Muscle of arm (tissue), 14 donors: ENCODE data around the gene HOXD9. TPM values are rescaled to one million over a fixed set of nuclear protein-coding genes. Genes with fewer than 3 reads are reported as not detected.

Source experiments
- DNase-seq: peaks from one replicate; pipeline ENCODE4 v3.0.0-alpha.2; 2013
- long read RNA-seq, 11 donors: transcript quantifications; one replicate each; lab custom pipeline, GENCODE V29; 2026
- polyA plus RNA-seq, 12 donors: library from polyadenylated mRNA; unstranded; fragments of 120-200 nt; gene quantifications; one replicate each; pipeline ENCODE4 v1.2.1, GENCODE V29; 2013; ENCODE audit not compliant: insufficient read length in 12 of 12

The HOXD9 gene
- 10 to 100 TPM in 1 of 12 donors, 1 to 10 TPM in 10, not detected in 1; 3.5 to 12.5 (median 6.0) TPM for polyA plus RNA-seq
- long read RNA-seq, donor 1, partial matches to known transcripts = 23 of 27 reads
- long read RNA-seq, donor 1, other reads (novel, unspliced or antisense) = 0 of 27 reads
- long read RNA-seq, donor 2, partial matches to known transcripts = 0 of 1 reads
- long read RNA-seq, donor 2, other reads (novel, unspliced or antisense) = 0 of 1 reads
- long read RNA-seq, donor 3, partial matches to known transcripts = 0 of 3 reads
- long read RNA-seq, donor 3, other reads (novel, unspliced or antisense) = 0 of 3 reads
- long read RNA-seq, donor 4, partial matches to known transcripts = 0 of 4 reads
- long read RNA-seq, donor 4, other reads (novel, unspliced or antisense) = 0 of 4 reads
- long read RNA-seq, donor 5, partial matches to known transcripts = 0 of 4 reads
- long read RNA-seq, donor 5, other reads (novel, unspliced or antisense) = 0 of 4 reads
- long read RNA-seq, donor 6, partial matches to known transcripts = 0 of 1 reads
- long read RNA-seq, donor 6, other reads (novel, unspliced or antisense) = 0 of 1 reads
- long read RNA-seq, donor 7, partial matches to known transcripts = 0 of 1 reads
- long read RNA-seq, donor 7, other reads (novel, unspliced or antisense) = 0 of 1 reads
- long read RNA-seq, donor 8, partial matches to known transcripts = 0 of 4 reads
- long read RNA-seq, donor 8, other reads (novel, unspliced or antisense) = 0 of 4 reads
- long read RNA-seq, donor 9, partial matches to known transcripts = 0 of 3 reads
- long read RNA-seq, donor 9, other reads (novel, unspliced or antisense) = 0 of 3 reads
- long read RNA-seq, donor 10, partial matches to known transcripts = 0 of 4 reads
- long read RNA-seq, donor 10, other reads (novel, unspliced or antisense) = 0 of 4 reads
- long read RNA-seq, donor 11, transcript HOXD9-201 (2 exons, 1,870 nt) = major isoform, 7 of 16 reads
- long read RNA-seq, donor 11, partial matches to known transcripts = 9 of 16 reads
- long read RNA-seq, donor 11, other reads (novel, unspliced or antisense) = 0 of 16 reads

DNA sequence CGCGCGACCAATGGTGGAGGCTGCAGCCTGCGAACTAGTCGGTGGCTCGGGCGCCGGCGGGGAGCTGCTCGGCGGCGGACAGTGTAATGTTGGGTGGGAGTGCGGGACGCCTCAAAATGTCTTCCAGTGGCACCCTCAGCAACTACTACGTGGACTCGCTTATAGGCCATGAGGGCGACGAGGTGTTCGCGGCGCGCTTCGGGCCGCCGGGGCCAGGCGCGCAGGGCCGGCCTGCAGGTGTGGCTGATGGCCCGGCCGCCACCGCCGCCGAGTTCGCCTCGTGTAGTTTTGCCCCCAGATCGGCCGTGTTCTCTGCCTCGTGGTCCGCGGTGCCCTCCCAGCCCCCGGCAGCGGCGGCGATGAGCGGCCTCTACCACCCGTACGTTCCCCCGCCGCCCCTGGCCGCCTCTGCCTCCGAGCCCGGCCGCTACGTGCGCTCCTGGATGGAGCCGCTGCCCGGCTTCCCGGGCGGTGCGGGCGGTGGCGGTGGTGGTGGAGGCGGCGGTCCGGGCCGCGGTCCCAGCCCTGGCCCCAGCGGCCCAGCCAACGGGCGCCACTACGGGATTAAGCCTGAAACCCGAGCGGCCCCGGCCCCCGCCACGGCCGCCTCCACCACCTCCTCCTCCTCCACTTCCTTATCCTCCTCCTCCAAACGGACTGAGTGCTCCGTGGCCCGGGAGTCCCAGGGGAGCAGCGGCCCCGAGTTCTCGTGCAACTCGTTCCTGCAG, at the start of gene HOXD9:
TSS of gene HOXD9 (plus strand) at position 37 of the 728 bp plus-strand sequence. CDS start at position 87, 50 bp downstream.
- DNase-seq = peak; percentile 84

DNA sequence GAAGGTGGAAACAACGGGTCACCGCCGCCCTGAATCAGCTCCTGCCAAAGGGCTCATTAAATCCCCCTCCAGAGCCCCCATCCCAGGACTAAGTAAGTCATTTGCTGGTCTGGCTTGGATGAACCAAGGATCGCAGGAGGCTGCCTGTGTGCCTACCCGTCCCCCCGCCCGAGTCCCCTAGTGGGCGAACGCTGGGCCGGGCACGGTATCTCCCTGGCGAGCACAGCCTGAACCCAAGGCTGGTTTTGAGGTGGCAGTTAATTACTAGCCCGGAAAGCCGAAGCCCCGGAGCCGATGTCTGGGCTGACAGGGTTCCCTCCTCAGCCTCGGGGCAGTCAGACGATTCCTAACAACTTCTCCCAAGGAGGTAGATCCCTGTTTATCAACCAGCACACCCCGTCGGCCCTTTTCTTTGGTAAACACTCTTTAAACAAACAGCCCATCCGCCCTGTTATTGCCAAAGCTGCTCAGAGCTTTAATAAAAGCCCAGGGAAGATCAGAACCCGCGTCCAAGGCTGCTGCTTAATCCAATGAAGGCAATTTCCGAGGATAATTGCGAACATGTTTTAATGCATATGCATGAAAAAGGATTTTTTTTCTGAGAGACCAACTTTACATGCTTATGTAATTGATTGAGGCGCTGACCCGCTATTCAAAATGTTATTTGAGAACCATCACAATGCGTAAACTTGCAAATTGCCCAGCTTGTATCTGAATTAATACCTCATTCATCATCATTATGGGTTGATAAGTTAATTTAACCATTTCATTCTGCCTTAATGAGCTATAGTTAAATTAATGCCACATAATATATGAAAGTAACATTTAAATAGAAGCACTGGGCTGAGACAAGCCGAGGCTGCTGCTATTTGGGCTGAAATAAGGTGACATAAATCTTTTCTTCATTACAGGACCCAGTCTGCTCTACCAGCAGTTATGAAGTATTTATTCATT, 49.3 kb upstream of the HOXD9 start:
- DNase-seq = no peak

DNA sequence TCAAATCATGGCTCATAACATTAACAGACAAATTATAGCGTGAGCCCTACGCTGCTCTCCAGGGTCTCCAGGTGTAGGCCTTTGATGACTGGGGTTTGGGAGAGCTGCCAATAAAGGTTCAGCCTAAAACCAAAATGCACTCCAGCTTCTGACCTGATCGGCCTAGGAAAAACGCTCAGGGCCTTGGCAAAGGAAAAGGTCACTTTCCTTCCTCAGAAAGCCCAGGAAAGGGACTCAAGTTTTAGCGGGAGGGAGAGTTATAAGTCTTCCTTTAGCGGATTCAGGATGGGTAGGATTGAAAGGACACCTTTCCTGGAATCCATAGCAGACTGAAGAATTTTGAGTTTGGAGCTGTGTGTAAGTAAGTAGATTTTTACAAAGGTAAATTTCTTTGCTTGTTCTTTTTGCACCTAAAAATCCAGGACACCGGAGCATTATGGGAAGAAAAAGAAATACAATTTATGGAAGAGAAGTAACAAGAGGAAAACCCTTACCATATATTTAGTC, 47.5 kb upstream of the HOXD9 start:
- DNase-seq = no peak

DNA sequence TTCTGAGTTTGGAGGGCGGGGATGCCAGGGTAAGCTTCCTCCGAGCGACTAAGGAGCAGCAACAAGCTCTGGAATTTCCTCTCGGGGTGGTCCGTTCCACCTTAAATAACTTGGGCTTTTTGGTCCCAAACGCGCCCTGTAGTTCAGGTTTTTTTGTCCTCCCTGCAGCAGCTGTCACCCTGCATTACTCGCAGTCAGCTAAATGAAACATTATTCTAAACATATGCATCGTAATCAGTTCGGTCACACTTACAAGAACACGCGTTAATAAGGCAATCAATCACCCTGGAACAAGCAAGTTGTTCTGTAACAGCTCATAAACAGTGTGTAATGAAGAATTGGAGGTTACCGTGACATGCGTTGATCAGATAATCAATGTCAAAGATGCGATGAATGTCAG, 47.0 kb upstream of the HOXD9 start:
- DNase-seq = peak; percentile 10

DNA sequence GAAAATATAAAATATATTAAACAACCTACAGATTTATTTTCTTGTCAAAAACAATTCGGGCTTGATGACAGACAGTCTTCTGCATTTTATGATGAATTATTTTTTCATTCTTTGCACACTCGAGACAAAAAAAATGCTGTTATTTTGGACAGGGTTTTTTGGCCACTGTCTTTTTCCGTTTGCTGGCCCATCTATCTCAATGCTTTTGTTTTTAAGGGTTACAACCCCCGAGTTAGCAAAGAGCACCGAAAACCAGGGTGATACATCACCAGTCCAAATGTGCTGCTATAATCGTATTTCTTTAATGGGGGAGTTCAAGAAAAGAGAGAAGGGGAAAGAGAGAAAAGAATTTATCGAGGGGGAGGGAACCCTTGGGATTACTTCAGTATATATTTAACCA, 46.5 kb upstream of the HOXD9 start:
- DNase-seq = peak; percentile 3

DNA sequence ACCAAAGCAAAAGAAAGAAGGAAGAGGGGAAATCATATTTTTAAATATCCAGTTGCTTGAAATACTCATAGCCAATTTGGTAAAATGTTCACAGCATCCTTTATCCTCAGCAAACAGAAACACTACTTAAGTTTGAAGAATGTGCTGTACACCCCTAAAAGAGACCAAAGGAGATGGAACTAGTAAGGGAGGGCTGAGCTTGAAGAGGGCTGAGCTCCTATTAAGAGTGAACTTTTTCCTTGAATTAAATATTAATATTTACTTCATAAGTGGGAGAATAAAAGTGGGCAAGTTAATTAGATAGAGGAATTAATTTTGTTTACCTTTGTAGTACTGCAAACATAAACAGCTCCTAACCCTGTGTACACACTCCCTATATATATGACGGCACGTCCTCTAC, 45.7 kb upstream of the HOXD9 start:
- DNase-seq = no peak

DNA sequence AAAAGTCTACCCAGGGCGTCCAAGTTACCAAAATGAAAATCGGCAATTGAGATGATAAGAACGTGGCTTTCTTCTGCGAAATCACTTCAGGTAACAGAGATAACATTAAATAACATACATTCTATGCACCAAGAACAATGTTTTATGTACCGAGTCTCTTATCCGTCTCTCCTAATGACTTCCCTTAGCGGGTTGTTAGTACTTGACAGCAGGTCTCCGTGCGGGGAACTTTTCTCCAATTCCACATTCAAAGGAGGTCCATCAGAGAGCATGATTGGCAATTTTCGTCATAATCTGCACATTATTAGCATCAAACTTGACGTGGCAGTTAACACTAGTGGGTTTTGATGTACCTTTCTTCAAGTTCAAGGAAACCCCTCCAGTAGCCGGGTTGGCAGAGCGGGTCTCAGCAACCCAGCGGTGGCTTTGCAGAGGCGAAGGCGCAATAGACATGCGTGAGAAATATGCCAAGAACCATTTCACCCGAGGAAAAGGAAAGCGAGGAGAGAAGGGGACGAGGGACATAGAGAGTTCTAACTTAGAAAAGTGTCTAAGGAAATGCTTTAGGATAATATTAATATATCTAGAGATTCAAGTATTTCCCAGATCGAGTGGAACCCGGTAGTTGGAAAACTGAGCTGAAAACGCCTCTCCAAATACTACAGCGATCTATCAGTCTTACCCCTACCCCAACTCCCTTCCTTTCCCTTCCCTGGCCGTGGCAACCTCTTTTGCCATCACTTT, 43.8 kb upstream of the HOXD9 start:
- no peak for DNase-seq

DNA sequence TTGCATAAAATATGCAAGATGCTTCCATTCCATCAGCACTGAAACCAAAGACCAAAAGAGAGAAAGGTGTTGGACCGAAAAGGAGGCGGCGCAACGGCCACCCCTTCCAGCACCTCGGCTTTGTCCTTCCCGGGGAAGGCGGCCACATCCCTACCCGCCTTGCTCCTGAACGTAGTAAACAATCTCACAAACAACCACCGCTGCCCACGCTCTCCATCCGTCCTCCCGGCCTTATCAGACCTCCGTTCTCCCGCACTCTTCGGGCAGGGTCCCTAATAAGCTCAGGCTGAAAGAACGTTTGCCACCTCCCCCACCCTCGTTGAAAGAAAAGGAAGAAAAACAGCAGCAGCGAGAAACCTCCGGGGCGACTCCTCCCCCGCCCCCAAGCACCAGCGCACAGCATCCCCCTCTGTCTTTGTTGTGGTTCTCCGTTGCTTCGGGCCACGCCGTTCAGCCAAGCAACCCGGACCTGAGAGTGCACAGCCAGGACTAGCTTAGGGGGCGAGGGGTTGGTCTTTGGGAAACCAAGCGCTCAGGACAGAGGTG, 43.2 kb upstream of the HOXD9 start:
- no peak for DNase-seq

DNA sequence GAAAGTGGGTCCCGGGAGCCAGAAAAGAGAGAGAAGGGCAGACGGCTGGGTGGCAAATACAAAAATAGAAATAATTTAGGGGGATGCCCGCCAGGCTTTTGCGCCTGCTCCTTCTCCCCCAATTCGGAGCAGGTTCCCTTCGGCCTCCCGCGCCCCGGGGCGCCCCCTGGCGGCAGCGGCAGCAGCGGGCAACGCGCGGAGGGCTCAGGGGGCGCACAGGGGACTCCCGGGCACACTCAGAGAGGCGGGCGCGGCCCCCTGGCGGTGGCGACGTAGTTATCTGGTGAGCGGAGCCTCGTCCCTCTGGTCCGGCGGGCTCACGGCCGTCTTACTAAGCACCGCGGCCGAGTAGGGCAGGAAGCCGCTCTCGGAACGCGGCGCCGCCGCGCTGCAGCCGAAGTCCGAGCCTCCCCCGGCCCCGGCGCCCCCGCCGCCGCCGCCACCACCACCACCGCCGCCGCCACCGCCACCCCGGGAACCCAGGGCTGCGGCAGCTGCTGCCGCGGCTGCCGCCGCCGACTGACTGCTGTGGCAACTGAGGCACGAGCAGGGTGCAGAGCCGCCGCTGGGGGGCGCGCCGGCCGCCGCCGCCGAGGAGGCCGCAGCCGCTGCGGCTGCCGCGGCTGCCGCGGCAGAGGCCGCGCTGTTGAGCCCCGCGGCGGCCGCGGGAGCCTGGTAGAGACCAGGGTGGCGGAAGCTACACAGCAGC, 42.5 kb upstream of the HOXD9 start:
- DNase-seq = no peak

DNA sequence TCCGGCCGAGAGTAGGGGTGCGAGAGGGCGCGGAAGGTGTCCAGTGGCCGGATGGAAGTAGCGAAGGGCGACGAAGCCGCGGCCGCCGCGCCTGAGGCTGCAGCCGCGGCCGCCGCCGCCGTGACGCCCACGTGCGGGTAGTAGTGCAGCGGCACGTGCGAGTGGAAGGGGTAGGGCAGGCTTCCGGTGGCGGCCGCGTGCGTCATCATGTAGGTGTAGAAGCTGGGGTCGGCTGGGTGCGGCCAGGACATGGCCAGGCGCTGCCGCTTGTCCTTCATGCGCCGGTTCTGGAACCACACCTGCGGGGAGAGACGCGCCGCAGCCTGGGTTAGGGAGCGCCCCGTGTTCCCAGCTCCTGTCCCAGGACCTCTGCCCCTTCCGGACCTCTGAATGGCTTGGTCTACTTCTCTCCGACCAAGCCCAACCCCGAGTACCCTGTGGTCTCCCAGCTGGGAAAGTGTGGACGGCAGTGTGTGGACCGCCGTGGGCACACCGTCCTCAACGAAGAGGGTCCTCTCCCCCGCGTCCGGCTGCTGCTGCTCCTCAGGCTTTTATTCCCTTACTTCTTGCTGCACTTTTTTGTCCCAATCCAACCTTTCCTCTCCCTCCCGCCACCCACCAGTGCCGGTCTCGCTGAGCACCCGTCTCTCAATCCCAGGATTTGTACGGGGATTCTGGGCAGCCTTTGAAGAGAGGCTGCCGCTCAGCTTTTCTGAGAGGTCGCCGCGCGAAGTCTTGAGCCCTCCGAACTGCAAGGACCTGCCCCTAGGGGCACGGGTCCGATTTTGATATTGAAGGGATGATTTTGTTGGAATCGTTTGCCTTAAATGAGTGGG, 41.8 kb upstream of the HOXD9 start:
- DNase-seq = no peak

DNA sequence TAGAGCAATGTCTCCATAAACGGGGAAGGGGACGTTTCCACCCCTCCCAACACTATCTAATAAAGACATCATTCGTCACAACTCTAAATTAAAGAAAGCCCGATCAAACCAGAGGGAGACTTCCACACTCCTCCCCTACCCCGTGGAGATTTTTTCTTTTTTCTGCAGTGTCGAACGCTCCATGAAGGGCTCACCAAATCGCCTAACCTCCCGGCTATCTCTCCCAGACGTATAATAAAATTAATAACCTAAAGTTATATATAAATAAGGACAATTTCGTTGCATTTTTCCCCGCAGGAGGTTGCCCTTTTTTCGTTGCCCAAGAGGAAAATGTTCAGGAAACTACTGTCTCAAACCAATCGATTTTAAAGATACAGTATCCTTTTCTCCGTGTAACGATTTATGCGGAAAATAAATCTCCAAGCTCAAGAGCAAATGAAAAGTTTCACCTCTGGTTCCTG, 41.1 kb upstream of the HOXD9 start:
- DNase-seq = no peak

DNA sequence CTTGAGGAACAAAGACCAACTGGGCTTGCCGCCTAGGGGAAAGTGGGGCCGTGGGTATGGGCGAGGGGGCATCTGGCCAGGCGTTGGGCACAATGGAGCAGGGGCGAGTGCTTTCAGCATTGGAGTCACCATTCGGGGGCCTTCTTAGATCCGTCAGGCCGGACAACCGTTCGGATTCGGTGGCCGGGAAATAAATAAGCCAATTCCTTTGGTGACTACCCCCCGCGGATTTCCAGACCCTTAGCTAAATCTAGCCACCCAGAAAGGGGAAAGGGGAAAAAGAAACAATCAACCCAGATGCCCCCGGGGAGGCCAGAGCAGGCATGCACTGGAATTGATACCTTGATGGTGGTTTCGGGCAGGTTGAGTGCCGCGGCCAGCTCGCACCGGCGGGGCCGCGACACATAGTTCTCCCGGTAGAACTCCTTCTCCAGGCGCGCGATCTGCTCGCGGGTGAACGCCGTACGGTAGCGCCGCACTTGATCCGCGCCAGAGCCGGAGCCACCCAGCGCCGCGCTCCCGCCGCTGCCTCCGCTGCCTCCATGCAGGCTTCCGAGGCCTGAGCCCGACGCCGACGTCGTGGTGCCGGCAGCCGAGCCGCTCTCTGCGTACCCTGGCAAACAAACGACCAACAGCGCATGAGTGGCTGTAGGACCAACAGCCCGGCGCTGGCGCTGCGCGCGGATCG, 40.5 kb upstream of the HOXD9 start:
- no peak for DNase-seq

DNA sequence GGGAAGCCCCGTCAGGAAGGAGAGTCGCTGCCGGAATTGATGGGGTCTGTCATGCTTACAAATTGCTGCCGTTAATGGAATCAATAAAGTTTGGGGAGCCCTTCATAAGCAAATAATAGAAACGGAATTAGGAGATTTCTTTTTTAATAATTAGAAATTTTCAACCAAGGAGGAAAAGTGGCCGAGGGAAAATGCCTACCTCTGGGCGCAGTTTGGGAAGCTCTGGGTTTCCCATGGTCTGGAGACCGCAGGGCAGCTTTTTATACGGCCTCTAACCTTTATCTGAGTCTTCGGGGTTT, 40.0 kb upstream of the HOXD9 start:
- no peak for DNase-seq

DNA sequence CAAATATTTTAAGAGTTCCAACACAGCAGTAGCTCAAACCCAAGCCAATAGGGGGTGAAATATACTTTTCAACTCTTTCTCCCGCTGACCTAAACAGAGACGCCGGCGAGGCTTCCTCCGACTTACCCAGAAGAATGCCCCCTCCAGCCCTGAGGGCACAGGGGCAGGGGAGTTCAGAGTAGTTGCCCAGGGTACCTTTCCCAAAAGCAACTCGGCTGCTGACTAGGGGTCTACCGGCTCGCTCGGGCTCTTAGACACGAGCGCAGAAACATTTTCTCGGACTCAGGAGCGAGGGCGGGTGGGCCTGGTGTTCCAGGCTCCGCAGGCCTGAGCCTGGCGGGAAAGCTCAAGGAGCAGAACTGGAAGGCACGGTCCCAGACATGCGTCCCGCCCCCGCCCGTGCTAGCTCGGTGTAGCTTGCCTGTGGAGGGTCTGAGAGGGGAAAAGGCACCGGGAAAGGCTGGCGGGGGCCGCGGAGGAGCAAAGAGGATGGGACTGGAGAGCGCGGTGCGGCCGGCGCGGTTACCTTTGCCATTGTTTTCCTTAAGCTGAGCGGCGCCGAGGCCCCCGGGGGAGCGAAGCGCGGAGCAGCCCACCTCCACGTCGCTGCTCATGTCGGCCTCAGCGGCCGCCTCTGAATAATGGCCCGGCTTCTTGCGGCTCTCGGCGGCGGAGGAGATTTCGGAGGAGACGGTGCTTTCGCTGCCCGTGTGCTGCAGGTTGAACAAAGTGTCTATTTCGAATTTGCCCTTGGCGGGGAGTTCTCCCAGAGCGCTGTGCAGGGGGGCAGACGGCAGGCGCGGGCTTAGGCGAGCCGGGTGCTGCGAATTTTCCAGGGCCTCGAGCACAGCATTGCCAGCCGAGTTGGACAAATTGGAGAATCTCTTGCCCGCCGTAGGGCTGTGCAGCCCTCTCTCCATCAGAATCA, 39.4 kb upstream of the HOXD9 start:
- no peak for DNase-seq

DNA sequence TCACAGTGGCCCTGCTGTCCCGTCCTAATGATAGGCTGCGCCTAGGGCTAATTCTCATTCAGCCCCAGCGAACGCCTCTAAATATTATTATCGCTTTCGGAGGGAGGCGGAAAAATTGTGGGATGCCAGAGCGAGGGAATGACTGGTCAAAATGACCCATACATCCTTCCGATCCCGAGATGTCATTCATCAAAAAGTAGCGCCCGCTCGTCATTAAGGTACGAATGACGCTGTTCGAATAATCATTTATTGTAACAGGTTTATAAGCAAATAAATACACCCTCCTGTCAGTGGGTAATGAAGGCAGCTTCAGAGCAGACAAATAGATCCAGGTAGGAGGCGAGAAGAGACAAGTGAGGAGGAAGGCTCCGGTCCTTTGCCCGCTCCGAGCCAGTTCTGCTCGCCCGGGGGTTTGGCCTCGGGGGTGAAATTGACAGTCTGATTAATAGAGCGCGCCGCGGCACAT, 38.7 kb upstream of the HOXD9 start, which contains the start of gene EVX2:
TSS of gene EVX2 (minus strand) at position 167 of the 466 bp plus-strand sequence. CDS start 186 bp downstream, outside the sequence.
- no peak for DNase-seq
